HEK293 (cell line): ENCODE measurements around the gene ORMDL2.

Source experiments
- CTCF ChIA-PET: fragments of 350-600 bp; formaldehyde crosslinking; extraction: SDS; loops from one replicate; lab custom pipeline; 2021; ENCODE audit warnings: antibody characterized with exemption; lab: Yijun Ruan, JAX
- POLR2A ChIA-PET: fragments of 300-600 bp; formaldehyde crosslinking; extraction: SDS; loops from one replicate; lab custom pipeline; 2020; ENCODE audit warnings: antibody characterized with exemption, inconsistent platforms; lab: Yijun Ruan, JAX
- H3K27ac ChIP-seq: fragments of 200-500 bp; sonication (Bioruptor generic); 2 replicates; pipeline ENCODE4 v1.5.1; 2014; ENCODE audit warnings: low read depth, low read length, control low read depth, inconsistent platforms; ENCODE audit errors: extremely low read depth
- H3K36me3 ChIP-seq, 2 experiments: fragments of 200-500 bp in 1 of 2; sonication (Bioruptor generic) in 1 of 2; 1 replicate in 1 of 2; 2 replicates in 1 of 2; pipeline ENCODE4 v1.5.1; 2014 to 2017; ENCODE audit warnings: inconsistent platforms in 2 of 2, low read length in 2 of 2; ENCODE audit not compliant: control insufficient read depth in 2 of 2, insufficient read depth in 1 of 2
- H3K4me1 ChIP-seq: fragments of 200-500 bp; sonication (Bioruptor generic); 2 replicates; pipeline ENCODE4 v1.5.1; 2014; ENCODE audit warnings: mild to moderate bottlenecking, low read length, inconsistent platforms; ENCODE audit not compliant: control insufficient read depth, insufficient read depth
- H3K4me3 ChIP-seq: 2 replicates; pipeline ENCODE4 v1.5.1; 2011; ENCODE audit warnings: low read depth, mild to moderate bottlenecking, control low read depth, low read length, moderate library complexity
- H3K9me3 ChIP-seq: fragments of 200-500 bp; sonication (Bioruptor generic); 2 replicates; pipeline ENCODE4 v1.5.1; 2014; ENCODE audit warnings: low read depth, low read length, inconsistent platforms; ENCODE audit not compliant: control insufficient read depth, insufficient read depth
- BCL11A ChIP-seq: fragments of 450-650 bp; formaldehyde crosslinking; IDR thresholded peaks from 2 replicates; pipeline ENCODE4 v1.5.1; 2016; ENCODE audit warnings: low read depth, missing biosample characterization, missing genetic modification characterization
- EGR2 ChIP-seq: fragments of 450-650 bp; formaldehyde crosslinking; IDR thresholded peaks from 2 replicates; pipeline ENCODE4 v1.5.1; 2016; ENCODE audit warnings: low read depth, missing biosample characterization, missing genetic modification characterization
- GLIS1 ChIP-seq: fragments of 450-650 bp; formaldehyde crosslinking; IDR thresholded peaks from 2 replicates; pipeline ENCODE4 v1.5.1; 2016; ENCODE audit warnings: missing biosample characterization, missing genetic modification characterization
- HIC1 ChIP-seq: fragments of 450-650 bp; formaldehyde crosslinking; IDR thresholded peaks from 2 replicates; pipeline ENCODE4 v1.5.1; 2016; ENCODE audit warnings: missing biosample characterization, missing genetic modification characterization
- HOXD13 ChIP-seq: sonication (generic); formaldehyde crosslinking; IDR thresholded peaks from 2 replicates; pipeline ENCODE4 v1.8.0; 2022; ENCODE audit warnings: missing genetic modification reagents, borderline replicate concordance
- KLF8 ChIP-seq: fragments of 450-650 bp; formaldehyde crosslinking; IDR thresholded peaks from 2 replicates; pipeline ENCODE4 v1.5.1; 2016; ENCODE audit warnings: missing biosample characterization, missing genetic modification characterization
- SCRT2 ChIP-seq: fragments of 450-650 bp; formaldehyde crosslinking; IDR thresholded peaks from 2 replicates; pipeline ENCODE4 v1.5.1; 2016; ENCODE audit warnings: missing biosample characterization, missing genetic modification characterization
- SETDB1 ChIP-seq: IDR thresholded peaks from one replicate; pipeline ENCODE4 v1.6.1; 2017; ENCODE audit warnings: mild to moderate bottlenecking, low read length, moderate library complexity, mixed read lengths; ENCODE audit not compliant: insufficient read length
- ZBTB10 ChIP-seq: fragments of 450-650 bp; formaldehyde crosslinking; IDR thresholded peaks from 2 replicates; pipeline ENCODE4 v1.5.1; 2016; ENCODE audit warnings: missing biosample characterization, missing genetic modification characterization
- ZBTB20 ChIP-seq: fragments of 450-650 bp; formaldehyde crosslinking; IDR thresholded peaks from 2 replicates; pipeline ENCODE4 v1.5.1; 2016; ENCODE audit warnings: missing biosample characterization, missing genetic modification characterization
- ZBTB8A ChIP-seq: fragments of 450-650 bp; formaldehyde crosslinking; IDR thresholded peaks from 2 replicates; pipeline ENCODE4 v1.5.1; 2016; ENCODE audit warnings: missing biosample characterization, missing genetic modification characterization
- ZNF221 ChIP-seq: fragments of 450-650 bp; formaldehyde crosslinking; IDR thresholded peaks from 2 replicates; pipeline ENCODE4 v1.5.1; 2017; ENCODE audit warnings: missing biosample characterization, missing genetic modification characterization, borderline replicate concordance
- ZNF239 ChIP-seq: fragments of 450-650 bp; formaldehyde crosslinking; IDR thresholded peaks from 2 replicates; pipeline ENCODE4 v1.5.1; 2016; ENCODE audit warnings: missing biosample characterization, missing genetic modification characterization
- ZNF416 ChIP-seq: fragments of 450-650 bp; formaldehyde crosslinking; IDR thresholded peaks from 2 replicates; pipeline ENCODE4 v1.5.1; 2016; ENCODE audit warnings: missing biosample characterization, missing genetic modification characterization
- ZNF660 ChIP-seq: fragments of 450-650 bp; IDR thresholded peaks from 2 replicates; pipeline ENCODE4 v1.5.1; 2018; ENCODE audit warnings: missing biosample characterization, mild to moderate bottlenecking, missing genetic modification characterization
- ZNF747 ChIP-seq: fragments of 450-650 bp; formaldehyde crosslinking; IDR thresholded peaks from 2 replicates; pipeline ENCODE4 v1.5.1; 2016; ENCODE audit warnings: missing biosample characterization, missing genetic modification characterization
- ZNF76 ChIP-seq: fragments of 450-650 bp; formaldehyde crosslinking; IDR thresholded peaks from 2 replicates; pipeline ENCODE4; 2016; ENCODE audit warnings: low read depth, missing biosample characterization, missing genetic modification characterization, borderline replicate concordance
- ZNF785 ChIP-seq: fragments of 450-650 bp; formaldehyde crosslinking; IDR thresholded peaks from 2 replicates; pipeline ENCODE4 v1.5.1; 2016; ENCODE audit warnings: missing biosample characterization, missing genetic modification characterization
- ZNF791 ChIP-seq: fragments of 450-650 bp; formaldehyde crosslinking; IDR thresholded peaks from 2 replicates; pipeline ENCODE4 v1.5.1; 2016; ENCODE audit warnings: missing biosample characterization, missing genetic modification characterization
- ZSCAN4 ChIP-seq: fragments of 450-650 bp; formaldehyde crosslinking; IDR thresholded peaks from 2 replicates; pipeline ENCODE4 v1.5.1; 2017; ENCODE audit warnings: missing biosample characterization, missing genetic modification characterization

The ORMDL2 gene

GRCh38 chr12:55840581-55841351 lies 22.9 kb downstream of the ORMDL2 start:
- ChIA-PET CTCF (interaction anchor here (0.6 kb wide), 1 partner anchor 103 kb away, joined by 3 read pairs; no protein-coding TSS in a partner anchor), POLR2A (interaction anchor here (0.6 to 0.7 kb wide), 2 partner anchors 11 to 111 kb away, joined by 3 read pairs; partner anchors contain the start of gene DNAJC14)
- Histone ChIP-seq H3K36me3 (no peaks in the 10 kb centered on the region), H3K9me3 (no peaks in the 10 kb centered on the region), H3K4me1 (no peaks in the 10 kb centered on the region), H3K27ac (no peak overlapping the region), H3K4me3 (no peak overlapping the region)
- peak; percentile 78 for TF ChIP-seq SCRT2 (tag by site-specific recombination)
- TF ChIP-seq ZBTB8A (tag by site-specific recombination) = no peak

GRCh38 chr12:55842681-55843429 lies 25.0 kb downstream of the ORMDL2 start, which contains the start of gene MMP19:
Gene MMP19 (minus strand): TSS chr12:55842936. CDS start chr12:55842830, 106 bp downstream.
- Histone ChIP-seq H3K4me3 (no peak within 1 kb of the TSS), H3K9me3 (no peaks in the 10 kb centered on the region), H3K4me1 (no peaks in the 10 kb centered on the region; the same call in 1 of the 2 replicates), H3K27ac (no peak within 1 kb of the TSS), H3K36me3 (no peaks in the 10 kb centered on the region)
- ChIA-PET POLR2A (interaction anchor here (0.6 to 1.8 kb wide), 2 partner anchors 13 to 1671 kb away, joined by 5 to 7 read pairs; partner anchors contain the start of gene DNAJC14), CTCF (interaction anchor here (0.7 kb wide), 1 partner anchor 35 kb away, joined by 3 read pairs; no protein-coding TSS in a partner anchor)
- TF ChIP-seq GLIS1 (tag by site-specific recombination) (no peak), ZNF660 (tag by site-specific recombination) (0 out of 2 replicates have a peak, but pooled peaks have one; percentile 21), BCL11A (tag by site-specific recombination) (no peak), ZBTB8A (tag by site-specific recombination) (no peak)

GRCh38 chr12:55843431-55843830 lies 25.6 kb downstream of the ORMDL2 start:
- Histone ChIP-seq H3K27ac (no peak overlapping the region), H3K36me3 (no peaks in the 10 kb centered on the region), H3K4me1 (no peaks in the 10 kb centered on the region; the same call in 1 of the 2 replicates), H3K4me3 (no peak overlapping the region), H3K9me3 (no peaks in the 10 kb centered on the region)
- ChIA-PET CTCF (no interaction called here), POLR2A (interaction anchor here (1.8 kb wide), 1 partner anchor 13 kb away, joined by 7 read pairs; the partner anchor contains the start of gene DNAJC14)
- TF ChIP-seq HIC1 (tag by site-specific recombination) (no peak), ZNF747 (tag by site-specific recombination) (no peak)

GRCh38 chr12:55844961-55845360 lies 27.1 kb downstream of the ORMDL2 start:
- ChIA-PET POLR2A (no interaction called here), CTCF (no interaction called here)
- no peaks in the 10 kb centered on the region for H3K36me3 ChIP-seq
- TF ChIP-seq ZNF785 (tag by site-specific recombination) (no peak), EGR2 (tag by site-specific recombination) (no peak), ZBTB10 (no peak), ZNF76 (no peak), HOXD13 (CRISPR knock-in tag) (no peak), SETDB1 (no peak), ZBTB20 (no peak), ZNF791 (tag by site-specific recombination) (no peak), ZNF239 (tag by site-specific recombination) (no peak), KLF8 (no peak), ZNF221 (tag by site-specific recombination) (no peak), ZSCAN4 (tag by site-specific recombination) (no peak), ZNF416 (no peak)

More at GRCh38 chr12:55844961-55845360, 27.1 kb downstream of the ORMDL2 start:
- Histone ChIP-seq H3K27ac (no peak overlapping the region), H3K4me3 (no peak overlapping the region), H3K4me1 (no peaks in the 10 kb centered on the region; the same call in 1 of the 2 replicates), H3K9me3 (no peaks in the 10 kb centered on the region)
